CD4-positive, alpha-beta T cell treated with Interleukin-6 at 100 ng/mL for 8 hours (primary cell): Measurements from ENCODE around the gene DENR.
"Not testable (repeated sequence)": the region's sequence is repeated elsewhere in the genome, so short reads cannot be mapped to it uniquely, and the experiment has no call there.

Experiments used
- DNase-seq: peaks from one replicate; pipeline ENCODE4 v3.0.0-alpha.2; 2020; ENCODE audit warnings: mixed read lengths, low spot score

The DENR gene

GRCh38 chr12:122740351-122740750 lies 12.3 kb upstream of the DENR start:
- no peak for DNase-seq

DNA sequence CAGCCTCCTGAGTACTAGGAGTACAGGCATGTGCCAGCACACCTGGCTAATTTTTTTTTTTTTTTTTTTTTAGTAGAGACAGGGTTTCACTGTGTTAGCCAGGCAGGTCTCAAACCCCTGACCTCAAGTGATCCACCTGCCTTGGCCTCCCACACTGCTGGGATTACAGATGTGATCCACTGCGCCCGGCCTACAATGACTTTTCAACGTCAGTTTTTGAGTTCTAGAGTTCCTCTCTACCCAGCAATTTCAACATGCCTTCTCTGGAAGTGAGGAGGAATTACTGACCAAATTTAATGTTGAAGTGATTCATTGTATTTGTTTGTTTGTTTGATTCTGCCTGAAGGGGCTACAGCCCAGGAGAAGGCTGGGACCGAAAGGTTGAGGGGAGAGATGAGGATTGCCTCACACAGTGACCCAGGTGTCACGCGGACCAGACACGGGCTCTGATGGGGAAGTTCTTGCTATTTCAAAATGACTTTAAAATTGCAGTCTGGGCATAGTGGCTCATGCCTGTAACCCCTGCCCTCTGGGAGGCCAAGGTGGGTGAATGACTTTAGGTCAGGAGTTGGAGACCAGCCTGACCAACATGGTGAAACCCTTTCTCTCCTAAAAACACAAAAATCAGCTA lies 8.6 kb upstream of the DENR start:
- no peak for DNase-seq

- DNase-seq = no peak
Observed at GRCh38 chr12:122747224-122748135, 5.1 kb upstream of the DENR start.

GRCh38 chr12:122749569-122750332 lies 2.9 kb upstream of the DENR start:
- no peak for DNase-seq

- not testable (repeated sequence) for DNase-seq
Observed at GRCh38 chr12:122750781-122751515, 1.7 kb upstream of the DENR start.

DNA sequence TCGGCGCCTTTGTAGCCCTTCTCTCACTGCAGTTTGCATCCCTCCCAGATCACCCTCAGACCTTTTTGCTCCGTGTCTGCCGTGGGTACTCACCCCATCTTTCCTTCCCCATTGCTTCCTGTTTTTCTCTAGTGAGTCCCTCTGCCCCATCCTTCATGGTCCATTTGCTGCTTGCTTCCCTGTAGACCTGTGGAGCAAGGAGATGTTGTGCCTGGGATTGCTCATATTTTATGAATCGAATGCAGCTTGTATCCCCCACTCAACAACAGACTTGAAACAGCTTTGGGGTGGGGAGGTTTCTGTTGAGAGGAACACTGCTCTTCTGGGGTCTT lies 661 bp downstream of the DENR start:
- no peak for DNase-seq

GRCh38 chr12:122754790-122755189 lies 2.2 kb downstream of the DENR start:
- DNase-seq = no peak

DNA sequence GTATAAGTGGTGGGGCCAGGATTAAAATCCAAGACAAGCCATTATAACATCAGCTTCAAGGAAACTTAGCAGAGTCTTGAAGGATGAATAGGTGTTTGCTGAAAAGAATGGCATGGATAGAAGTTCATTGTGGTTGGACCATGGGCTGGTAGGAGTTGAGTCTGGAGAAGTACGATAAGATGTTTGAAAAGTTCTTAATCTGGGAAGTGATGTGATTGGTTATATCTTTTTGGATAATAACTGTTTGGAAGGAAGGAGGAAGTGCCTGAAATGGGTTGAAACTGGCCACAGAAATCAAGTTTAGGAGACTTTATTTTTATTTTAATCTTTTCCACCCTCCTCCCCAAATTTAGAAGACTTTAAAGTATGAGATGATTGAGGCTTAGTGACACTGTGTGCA lies 4.9 kb downstream of the DENR start:
- DNase-seq = no peak

DNA sequence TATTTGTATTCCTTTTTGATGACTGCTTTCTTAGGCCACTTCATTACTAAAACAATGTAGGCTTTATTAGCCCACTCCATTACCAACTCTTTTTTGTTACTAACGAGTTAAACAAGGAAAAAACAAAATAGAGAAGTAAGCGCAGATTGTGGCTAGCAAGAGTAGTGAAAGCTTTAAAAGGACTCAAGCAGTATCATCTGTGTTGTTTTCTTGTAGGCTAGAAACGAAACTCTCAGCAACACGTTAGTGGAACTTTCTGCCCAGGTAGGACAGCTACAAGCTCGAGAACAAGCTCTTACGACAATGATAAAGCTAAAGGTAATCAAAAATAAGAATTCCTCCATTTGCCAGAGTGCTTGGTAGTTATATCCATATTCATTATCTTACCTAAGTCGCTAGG lies 32.9 kb downstream of the DENR start:
- DNase-seq = no peak

DNA sequence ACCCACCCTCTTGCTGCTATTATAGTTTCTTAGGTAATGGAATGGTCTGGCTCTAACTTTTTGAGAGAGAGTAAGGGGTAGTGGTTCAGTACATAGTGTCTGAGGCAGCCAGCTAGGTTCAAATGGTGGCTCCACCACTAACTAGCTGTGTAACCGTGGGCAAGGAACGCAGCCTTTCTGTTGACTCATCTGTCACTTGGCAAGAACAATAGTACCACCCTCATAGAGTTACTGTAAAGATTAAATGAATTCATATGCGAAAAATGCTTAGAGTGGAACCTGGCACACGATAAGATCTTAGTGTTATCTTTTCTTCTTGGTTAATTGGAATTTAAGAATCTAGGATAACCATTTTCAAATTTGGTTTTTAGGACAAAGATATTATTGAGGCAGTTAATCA lies 35.8 kb downstream of the DENR start:
- no peak for DNase-seq

DNA sequence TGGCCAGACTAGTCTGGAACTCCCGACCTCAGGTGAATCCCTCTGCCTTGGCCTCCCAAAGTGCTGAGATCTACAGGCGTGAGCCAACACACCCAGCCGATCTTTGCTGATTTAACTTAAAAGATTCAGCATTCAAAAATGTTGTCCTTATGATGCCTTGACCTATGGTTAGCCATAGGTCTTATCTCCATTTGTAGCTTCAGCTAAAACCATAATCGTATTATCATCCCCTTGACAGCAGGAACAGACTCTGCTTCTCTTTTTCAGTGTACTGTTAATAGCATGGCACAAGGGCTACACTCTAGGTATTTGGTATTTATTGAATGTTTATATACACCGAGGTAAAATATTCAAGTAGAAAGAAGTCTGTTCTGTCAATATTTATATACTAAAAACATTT lies 37.0 kb downstream of the DENR start:
- no peak for DNase-seq

GRCh38 chr12:122790393-122791075 lies 37.9 kb downstream of the DENR start:
- DNase-seq = no peak

- peak; percentile 59 for DNase-seq
Observed at GRCh38 chr12:122793685-122794106, 41.1 kb downstream of the DENR start.

- DNase-seq = no peak
Observed at GRCh38 chr12:122795807-122796206, 43.2 kb downstream of the DENR start.

GRCh38 chr12:122799641-122800243 lies 47.1 kb downstream of the DENR start:
- no peak for DNase-seq

GRCh38 chr12:122803937-122804336 lies 51.3 kb downstream of the DENR start:
- no peak for DNase-seq

DNA sequence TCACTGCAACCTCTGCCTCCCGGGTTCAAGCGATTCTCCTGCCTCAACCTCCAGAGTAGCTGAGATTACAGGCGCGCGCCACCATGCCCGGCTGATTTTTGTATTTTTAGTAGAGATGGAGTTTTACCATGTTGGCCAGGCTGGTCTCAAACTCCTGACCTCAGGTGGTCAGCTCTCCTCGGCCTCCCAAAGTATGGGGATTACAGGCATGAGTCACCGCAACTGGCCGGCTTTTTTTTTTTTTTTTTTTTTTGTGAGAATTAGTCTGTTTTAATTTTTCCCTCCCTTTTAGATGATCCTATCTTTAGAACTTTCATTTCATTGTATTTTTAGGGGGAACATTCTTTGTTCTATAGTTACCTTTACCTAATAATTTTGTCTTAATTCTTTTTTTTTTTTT lies 52.3 kb downstream of the DENR start:
- not testable (repeated sequence) for DNase-seq

DNA sequence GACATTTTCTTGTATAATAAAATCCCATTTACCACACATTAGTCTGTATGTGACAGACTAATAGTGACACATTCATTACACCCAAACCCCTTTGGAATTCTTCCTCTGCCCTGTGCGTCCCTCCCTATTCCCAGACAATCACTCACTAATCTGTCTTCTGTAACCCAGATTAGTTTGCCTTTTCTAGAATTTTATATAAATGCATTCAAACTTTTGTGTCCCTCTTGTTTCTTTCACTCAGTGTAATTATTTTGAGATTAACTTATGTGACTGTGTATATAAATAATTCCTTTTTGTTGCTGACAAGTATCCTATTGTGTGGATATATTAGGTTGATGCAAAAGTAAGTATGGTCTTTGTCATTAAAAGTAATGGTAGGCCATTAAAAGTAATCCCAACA lies 55.0 kb downstream of the DENR start:
- DNase-seq = no peak

DNA sequence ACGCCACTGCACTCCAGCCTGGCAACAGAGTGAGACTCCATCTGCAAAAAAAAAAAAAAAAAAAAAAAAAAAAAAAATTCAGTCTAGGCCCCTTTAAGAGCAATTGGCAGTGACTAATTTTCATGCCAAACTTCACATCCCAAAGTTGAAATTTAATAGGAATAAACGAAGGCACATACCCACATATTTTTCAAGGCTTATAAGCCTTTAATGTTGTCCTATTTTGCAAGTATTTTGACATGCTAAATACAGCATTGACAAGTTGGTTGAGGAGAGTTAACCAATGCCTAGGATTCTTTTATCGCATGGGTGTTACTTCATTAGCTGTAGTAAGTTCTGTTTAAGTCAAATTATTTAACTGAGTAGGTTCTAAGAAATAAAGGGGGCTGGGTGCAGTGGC lies 59.2 kb downstream of the DENR start:
- DNase-seq = no peak

- DNase-seq = no peak
Observed at GRCh38 chr12:122813310-122813713, 60.7 kb downstream of the DENR start.

DNA sequence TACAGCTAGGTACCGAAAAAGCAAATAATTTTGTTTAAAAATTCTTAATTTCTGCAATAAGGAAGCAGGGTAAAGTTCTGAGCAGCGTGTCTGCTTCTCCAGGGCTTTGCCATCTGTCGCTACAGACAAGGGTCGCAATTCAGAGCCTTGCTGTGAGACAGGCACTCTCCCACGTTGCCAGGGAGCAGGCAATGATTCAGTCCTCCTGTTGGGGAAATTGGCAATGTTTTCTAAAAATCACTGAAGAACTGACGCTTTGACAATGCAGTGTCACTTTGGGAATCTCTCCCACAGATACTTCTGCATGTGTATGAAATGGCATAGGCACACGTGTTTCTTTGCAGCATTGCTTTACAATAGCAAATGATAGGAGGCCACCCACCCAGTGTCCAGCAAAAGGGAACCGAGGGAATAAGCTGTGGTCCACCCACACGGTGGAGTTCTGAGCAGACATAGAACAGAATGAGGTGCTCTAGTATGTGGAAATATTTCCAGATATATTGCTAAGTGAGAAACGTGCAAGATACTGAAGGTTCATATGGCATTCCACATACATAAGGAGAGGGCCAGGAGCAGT lies 66.7 kb downstream of the DENR start:
- no peak for DNase-seq
